ENCODE data around the gene FRS2. TPM values are rescaled to one million over a fixed set of nuclear protein-coding genes. Genes with fewer than 3 reads are reported as not detected.

FRS2 gene, protein sequence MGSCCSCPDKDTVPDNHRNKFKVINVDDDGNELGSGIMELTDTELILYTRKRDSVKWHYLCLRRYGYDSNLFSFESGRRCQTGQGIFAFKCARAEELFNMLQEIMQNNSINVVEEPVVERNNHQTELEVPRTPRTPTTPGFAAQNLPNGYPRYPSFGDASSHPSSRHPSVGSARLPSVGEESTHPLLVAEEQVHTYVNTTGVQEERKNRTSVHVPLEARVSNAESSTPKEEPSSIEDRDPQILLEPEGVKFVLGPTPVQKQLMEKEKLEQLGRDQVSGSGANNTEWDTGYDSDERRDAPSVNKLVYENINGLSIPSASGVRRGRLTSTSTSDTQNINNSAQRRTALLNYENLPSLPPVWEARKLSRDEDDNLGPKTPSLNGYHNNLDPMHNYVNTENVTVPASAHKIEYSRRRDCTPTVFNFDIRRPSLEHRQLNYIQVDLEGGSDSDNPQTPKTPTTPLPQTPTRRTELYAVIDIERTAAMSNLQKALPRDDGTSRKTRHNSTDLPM
- total RNA-seq (2014; rRNA removed; shearing (Covaris generic)), result 24.3 and 26.6 TPM in 2 replicates
- 12.0 and 13.2 TPM in 2 replicates for polyA plus RNA-seq (2015; cell fraction: cytosol; rRNA removed)
- polyA plus RNA-seq (2015; cell fraction: nucleus; rRNA removed), result 26.9 and 31.6 TPM in 2 replicates

DNA sequence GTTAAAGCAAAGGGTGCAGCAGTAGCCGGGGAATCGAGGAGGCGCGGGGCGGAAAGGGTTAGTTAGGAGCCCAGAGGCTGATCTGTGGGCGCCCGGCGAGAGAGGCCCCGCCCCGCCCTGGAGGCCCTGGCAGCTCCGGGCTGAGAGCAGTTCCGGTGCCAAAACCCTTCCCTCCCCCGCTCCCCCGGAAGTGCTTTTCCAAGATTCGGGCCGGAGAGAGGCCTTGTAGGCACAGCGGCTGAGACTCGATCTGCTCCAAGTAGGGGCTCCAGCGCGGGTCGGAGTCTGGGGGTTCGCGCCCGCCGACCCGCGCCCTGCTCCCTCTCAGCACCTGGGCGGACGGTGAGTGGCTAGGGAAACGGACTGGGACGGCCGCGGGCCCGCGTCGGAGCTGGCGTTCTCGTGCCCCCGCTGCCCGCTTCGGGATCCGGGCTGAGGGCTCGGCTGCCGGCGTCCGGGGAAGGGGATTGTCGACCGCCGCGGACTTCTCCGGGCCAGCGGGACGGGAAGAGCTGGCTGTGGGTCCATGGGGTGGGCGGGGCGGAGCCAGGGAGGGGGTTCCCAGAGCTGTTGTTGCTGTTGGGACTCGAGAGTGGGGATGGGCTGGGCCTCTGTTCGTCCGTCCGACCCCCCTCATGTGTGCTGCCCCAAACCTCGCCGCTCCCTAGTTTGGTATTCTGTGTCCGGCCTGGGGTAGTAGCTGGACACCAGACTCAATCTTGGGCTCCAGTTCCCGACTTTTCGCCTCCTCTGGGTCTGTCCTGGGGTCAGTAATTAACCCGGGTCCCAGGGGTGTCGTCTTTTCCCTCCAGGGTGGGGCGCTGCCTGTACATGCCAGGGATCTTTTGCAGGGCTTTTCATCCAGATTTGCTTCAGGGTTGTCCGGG lies at the start of gene FRS2:
FRS2 (plus strand) TSS at position 200 of the 887 bp plus-strand sequence. CDS start 98,643 bp downstream, outside the sequence.
- in situ Hi-C loops (cut with HindIII; ENCODE audit: low pct_unique_long_range_greater_than_20kb, low sequenced_read_pairs), result no loop called here
- DNase-seq (ENCODE audit: low read depth, low spot score), result peak; percentile 89

DNA sequence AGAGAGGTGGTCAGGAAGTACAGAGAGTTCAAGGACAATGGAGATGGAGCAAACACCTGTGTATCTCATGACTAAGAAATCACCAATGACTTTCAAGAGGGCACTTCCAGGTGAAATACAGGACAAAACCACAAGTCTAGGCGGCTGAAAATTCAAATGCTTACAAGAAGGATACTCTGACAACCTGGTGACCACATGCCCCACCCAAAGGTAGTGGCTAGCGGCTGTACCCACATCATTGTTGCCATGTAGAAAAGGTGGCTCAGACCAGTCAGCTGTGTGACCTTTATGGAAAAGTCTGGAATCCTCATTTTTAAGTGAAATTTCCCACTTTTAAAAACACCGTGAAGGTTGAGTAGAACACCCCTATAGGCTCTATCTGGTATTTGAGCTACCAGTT lies 48.6 kb upstream of the FRS2 start:
- no peak for DNase-seq (ENCODE audit: low read depth, low spot score)
- in situ Hi-C loops (cut with HindIII; ENCODE audit: low pct_unique_long_range_greater_than_20kb, low sequenced_read_pairs), result no loop called here

DNA sequence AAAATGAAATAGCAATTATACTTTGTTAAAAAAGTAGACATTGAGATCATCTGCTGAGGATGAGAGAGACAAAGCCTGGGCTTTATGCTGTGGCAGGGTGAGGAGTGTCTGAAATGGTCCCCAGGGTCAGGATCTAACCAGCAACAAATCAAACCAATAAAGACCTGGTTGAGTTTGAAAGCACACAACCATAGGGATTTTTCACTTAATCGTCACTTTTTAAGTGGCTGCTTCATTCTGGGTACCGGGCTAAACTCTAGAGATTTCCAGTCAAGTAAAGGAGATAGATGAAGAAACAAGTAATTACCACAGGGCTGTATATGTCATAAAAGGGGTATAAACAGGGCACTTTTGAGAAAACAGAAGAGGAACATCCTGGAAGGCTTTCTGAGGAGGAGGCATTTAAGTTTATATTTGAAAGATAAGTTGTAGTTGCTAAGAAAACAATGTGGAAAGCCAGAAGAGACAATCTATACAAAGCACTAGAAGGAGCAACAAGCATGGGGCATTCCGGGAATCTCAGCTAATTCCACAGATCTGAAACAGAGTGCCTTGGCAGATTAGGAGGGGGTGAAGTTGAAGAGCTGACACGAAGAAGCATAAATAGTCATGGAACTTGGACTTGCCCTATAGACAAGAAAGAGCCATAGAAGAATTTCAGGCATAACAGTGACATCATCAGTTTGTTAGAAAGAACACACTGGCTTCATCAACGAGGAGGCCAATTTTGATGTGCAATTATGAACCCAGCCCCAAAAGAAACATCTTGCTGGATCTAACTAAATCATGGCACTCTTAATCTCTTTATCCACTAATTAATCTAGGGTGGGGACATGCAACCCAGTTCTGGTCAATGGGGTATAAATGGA lies 46.9 kb upstream of the FRS2 start:
- no peak for DNase-seq (ENCODE audit: low read depth, low spot score)
- in situ Hi-C loops (cut with HindIII; ENCODE audit: low pct_unique_long_range_greater_than_20kb, low sequenced_read_pairs), result no loop called here

DNA sequence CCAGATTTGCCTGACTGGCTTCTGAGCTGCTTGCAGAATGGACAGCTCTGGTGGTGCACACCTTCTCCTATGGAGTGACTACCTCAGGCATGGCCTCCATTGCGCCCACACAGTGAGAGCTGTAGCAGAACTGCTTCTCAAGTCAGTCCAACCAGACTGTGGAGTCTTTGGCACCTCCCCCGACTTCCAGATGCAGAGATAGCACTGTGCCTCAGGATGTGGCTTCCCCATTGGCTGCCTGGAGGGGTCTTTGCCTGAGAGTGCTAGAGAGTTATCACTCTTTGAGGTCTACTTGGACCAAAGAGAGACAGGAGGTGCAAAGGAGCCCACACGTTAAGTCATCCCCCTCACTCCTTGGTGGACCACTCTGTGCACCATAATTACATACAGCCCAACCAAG lies 44.8 kb upstream of the FRS2 start:
- DNase-seq (ENCODE audit: low read depth, low spot score), result no peak
- in situ Hi-C loops (cut with HindIII; ENCODE audit: low pct_unique_long_range_greater_than_20kb, low sequenced_read_pairs), result no loop called here

DNA sequence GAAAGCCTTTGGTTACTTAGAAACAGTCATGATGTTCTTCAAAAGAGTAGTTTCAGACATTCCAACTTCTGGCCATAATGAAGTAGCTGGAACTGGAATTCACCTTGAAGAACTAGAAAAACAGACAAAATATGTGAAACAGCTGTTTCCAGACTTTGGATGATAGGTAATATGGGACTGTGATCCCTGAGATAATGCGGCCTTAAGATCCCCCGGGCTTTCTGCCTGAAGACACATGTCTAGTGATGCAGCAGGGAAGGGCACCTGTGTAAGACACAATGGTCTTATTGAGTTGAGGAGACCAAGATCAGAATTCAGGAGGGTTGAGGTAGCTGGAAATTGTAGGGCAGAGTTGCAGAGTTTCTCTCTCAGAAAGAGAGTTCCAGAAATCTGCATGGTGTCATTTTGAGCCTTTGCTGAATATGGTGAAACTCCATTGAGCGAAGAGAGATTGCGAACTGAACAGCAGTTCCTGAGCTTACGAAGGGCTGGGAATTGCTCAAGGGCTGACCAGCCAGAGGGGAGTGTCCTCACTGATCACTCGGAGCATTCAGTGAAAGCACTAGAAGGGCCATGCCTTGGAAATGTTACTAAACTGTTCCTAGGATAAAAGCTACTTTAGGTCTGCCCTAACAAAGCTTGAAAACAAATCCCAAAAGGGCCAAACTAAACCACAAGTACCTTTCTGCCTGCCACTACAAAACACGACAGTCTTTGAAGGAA lies 41.7 kb upstream of the FRS2 start:
- DNase-seq (ENCODE audit: low read depth, low spot score), result no peak
- in situ Hi-C loops (cut with HindIII; ENCODE audit: low pct_unique_long_range_greater_than_20kb, low sequenced_read_pairs), result no loop called here

DNA sequence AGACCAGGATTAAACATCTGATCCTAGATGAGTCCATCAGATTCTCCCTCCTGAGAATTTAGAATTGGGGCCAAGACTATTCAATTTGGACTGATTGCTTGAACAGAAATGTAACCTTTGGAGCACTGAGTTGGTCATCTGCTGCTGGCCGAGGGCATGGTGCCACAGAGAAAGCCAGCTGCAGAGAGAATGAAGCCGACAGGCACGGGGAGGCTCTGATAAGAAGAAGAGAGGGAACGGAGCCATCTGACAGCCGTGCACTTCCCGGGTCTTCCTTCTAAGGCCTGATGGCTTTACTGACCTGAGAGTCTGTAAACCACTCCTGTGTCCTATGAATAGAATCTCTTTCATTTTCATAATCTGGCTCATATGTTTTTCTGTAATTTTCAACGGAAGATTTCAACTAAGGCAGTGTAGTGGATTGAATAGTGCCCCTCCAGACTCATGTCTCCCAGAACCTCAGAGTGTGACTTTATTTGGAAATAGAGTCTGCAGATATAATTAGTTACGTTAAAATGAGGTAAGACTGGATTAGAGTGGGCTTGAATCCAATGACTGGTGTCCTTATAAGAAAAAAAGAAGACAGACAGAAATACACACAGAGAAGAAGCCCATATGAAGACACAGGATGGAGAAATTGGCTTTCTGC lies 39.1 kb upstream of the FRS2 start:
- no peak for DNase-seq (ENCODE audit: low read depth, low spot score)
- in situ Hi-C loops (cut with HindIII; ENCODE audit: low pct_unique_long_range_greater_than_20kb, low sequenced_read_pairs), result no loop called here

DNA sequence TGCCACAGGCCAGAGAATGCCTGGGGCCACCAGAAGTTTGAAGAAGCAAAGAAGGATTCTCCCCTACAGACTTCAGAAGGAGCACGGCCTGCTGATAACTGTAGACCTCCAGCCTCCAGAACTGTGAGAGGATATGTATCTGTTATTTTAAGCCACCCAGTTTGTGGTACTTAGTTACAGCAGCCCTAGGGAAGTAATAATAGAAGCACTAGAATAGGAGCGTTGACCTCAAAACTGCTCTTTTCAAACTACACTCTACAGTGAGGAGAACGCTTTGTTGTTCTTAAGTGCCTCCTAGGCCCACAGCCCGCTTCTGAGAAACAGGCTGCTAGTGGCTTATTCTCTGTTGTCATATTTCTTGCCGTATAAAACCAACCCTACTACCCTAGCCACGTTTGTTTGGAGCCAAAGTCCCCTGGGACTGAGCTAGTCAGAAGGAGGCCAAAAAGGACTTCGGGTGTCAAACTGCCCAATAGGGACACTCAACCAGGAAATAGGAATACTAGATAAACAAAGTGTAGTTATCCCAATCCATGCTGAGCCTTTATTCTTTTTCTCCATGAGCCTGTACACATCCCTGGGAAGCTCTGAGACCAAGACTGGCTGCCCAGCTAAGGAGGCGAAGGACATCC lies 38.5 kb upstream of the FRS2 start:
- in situ Hi-C loops (cut with HindIII; ENCODE audit: low pct_unique_long_range_greater_than_20kb, low sequenced_read_pairs), result no loop called here
- DNase-seq (ENCODE audit: low read depth, low spot score), result no peak

DNA sequence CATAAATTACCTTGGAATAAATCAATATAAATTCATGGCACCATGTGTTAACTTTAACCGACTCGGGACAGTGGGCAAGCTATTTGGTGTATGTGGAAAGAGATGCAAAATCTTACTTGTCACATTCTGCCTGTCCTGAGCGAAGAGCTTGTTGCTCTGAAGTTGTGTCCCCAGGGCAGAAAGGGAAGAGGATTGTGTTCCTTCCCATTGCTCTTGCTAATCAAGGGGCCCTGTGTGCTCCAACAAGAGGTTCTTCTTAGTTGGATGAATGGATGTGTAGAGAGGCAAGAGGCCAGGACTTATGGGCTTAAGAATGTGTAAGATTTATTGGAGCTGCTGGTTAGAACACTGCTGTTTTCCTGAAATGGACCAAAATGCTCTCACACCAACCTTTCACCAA lies 36.5 kb upstream of the FRS2 start:
- peak; percentile 83 for DNase-seq (ENCODE audit: low read depth, low spot score)
- in situ Hi-C loops (cut with HindIII; ENCODE audit: low pct_unique_long_range_greater_than_20kb, low sequenced_read_pairs), result no loop called here

DNA sequence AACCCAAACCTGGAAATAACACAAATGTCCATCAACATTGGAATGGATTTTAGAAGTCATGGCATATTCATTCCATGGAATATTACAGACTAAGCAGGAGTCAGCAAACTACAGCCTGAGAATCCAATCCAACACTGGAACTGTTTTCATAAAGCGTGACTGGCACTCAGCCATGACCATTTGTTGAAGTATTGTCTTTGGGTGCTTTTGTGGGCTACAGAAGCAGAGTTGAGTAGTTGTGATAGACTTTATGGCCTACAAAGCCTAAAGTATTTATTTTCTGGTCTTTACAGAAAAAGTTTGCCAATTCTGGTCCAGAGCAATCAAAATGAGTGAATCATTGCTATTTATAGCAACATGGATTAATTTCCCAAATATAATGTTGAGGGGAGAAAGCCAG lies 34.5 kb upstream of the FRS2 start:
- in situ Hi-C loops (cut with HindIII; ENCODE audit: low pct_unique_long_range_greater_than_20kb, low sequenced_read_pairs), result no loop called here
- DNase-seq (ENCODE audit: low read depth, low spot score), result no peak

DNA sequence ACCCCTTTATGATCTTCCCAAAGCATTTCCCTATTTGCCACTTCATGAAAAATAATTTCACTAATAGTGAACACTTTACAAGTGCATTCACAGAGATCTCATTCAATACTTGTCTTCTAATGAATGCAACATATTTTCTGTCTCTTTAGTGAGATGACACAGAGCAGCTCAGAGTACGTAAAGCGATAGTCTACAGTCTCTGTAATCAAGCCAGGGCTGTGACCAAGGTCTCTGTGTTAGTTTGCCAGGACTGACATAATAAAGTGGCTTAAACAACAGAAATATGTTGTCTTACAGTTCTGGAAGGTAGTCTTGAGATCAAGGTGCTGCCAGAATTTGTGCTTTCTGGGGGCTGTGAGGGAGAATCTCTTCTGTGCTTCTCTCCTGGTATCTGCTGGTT lies 33.1 kb upstream of the FRS2 start:
- in situ Hi-C loops (cut with HindIII; ENCODE audit: low pct_unique_long_range_greater_than_20kb, low sequenced_read_pairs), result no loop called here
- DNase-seq (ENCODE audit: low read depth, low spot score), result no peak

DNA sequence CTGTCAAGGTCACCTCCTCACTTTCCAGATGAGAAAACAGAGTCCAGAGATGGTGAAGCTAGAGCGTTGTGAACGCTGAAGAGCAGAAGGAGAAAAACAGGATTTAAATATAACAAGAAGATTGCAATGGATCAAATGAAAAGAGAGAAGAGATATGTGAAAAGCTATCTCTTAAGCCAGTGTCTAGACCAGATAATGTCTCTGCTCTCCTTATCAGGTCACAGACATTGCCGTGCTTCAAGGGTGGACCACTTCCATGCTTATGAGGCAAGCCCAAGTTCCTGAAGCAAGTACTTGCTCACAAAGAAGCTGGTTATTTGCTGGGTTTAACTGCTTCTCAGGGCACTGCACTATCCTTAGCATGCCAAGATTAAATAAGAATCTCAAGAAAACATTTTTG lies 31.6 kb upstream of the FRS2 start:
- DNase-seq (ENCODE audit: low read depth, low spot score), result no peak
- in situ Hi-C loops (cut with HindIII; ENCODE audit: low pct_unique_long_range_greater_than_20kb, low sequenced_read_pairs), result no loop called here

DNA sequence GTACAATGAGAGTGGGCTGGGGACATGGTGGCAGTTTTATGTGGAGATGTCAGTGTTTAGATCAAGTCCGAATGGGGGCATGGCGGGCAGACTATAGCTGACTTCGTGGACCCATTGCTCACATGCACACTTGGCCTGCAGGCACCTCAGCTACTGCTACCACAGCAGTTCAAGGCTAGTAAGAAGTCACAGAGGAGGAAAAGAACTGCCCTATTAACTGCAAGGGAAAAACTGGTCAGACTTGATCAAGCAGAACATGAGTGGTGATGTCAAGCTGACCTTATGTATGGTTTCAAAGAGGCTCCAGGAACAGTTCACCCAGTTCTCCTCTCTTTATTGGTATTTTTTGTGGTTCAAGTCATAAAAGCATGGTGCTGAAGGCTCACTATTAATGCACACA lies 30.2 kb upstream of the FRS2 start:
- DNase-seq (ENCODE audit: low read depth, low spot score), result no peak
- in situ Hi-C loops (cut with HindIII; ENCODE audit: low pct_unique_long_range_greater_than_20kb, low sequenced_read_pairs), result no loop called here

DNA sequence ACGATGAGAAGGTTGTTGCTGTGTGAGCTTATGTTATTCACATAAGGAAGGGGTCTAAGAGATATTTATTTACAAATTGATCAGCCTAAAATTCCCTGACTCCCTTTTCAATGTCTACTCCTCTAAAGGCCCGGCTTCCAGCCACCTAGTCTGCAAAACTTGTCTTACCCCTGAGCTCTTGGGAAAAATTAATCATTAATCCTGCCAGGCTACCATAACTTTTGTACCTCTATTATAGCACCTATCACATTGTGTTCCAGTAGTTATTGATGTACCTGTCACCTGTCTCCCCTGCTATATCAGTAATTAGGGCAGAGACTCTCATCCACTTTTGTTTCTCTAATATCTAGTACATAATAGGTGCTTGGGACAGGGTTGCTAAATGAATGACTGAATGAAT lies 29.3 kb upstream of the FRS2 start:
- in situ Hi-C loops (cut with HindIII; ENCODE audit: low pct_unique_long_range_greater_than_20kb, low sequenced_read_pairs), result no loop called here
- no peak for DNase-seq (ENCODE audit: low read depth, low spot score)

DNA sequence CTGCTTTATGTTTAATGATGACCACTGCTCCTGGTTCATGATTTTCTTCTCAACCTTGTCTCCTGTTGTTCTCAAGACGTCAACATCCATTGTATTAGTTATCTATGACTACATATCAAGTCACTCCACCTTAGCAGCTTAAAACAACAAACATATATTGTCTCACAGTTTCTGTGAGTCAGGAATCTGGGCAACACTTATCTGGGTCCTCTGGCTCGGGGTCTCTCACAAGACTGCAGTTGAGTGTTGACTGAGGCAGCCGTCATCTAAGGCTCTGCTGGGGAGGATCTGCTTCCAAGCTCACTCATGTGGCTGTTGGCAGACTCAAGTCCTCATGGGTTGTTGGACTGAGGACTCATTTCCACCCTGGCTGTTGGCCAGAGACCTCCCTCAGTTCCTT lies 27.3 kb upstream of the FRS2 start:
- DNase-seq (ENCODE audit: low read depth, low spot score), result no peak

DNA sequence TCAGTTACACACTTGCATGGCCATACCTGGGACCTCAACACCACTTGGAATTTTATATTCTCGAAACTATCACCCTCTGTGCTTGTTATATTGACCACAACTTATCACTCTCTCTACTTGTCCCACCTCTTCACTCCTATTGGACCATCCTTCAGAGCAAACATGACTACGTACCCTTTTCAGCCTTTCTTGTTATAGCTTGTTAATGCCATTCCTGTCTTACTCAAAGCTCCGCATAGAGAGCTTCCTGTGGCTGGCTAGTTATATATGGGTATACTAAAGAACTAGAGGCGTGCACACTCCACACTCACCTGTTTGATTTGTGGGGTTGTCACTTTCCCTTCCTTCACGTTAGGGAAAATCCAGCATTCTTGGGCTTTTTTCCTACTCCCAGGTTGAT lies 26.3 kb upstream of the FRS2 start:
- in situ Hi-C loops (cut with HindIII; ENCODE audit: low pct_unique_long_range_greater_than_20kb, low sequenced_read_pairs), result no loop called here
- no peak for DNase-seq (ENCODE audit: low read depth, low spot score)

More for the DNA sequence above, 27.3 kb upstream of the FRS2 start:
- in situ Hi-C loops (cut with HindIII; ENCODE audit: low pct_unique_long_range_greater_than_20kb, low sequenced_read_pairs), result no loop called here

DNA sequence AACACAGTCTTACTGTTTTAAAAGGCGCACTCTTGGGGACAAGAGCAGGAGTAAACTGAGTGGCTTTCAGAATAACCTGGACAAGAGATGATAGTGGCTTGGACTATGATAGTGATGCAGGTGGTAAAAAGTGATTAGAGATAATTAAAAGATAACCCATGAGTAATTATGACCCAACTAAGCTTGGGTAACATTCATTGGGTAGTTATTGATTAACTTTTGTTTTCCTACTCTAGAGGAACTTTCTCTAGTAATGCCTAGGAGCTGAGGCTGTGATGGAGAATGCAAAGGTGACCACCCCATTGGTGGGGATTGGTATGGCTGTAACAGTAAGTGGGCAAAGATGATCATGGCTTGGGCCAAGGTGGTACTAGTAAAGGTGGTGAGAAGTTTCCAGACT lies 22.3 kb upstream of the FRS2 start:
- in situ Hi-C loops (cut with HindIII; ENCODE audit: low pct_unique_long_range_greater_than_20kb, low sequenced_read_pairs), result no loop called here
- DNase-seq (ENCODE audit: low read depth, low spot score), result no peak
